Thyroid gland (tissue), 4 donors: ENCODE measurements around the gene IGFBPL1.

Source experiments
- CTCF ChIP-seq, 6 experiments: fragments of 200-600 bp in 3 of 6; fragments of 450-650 bp in 3 of 6; sonication (generic) in 3 of 6; IDR thresholded peaks; one replicate each; pipeline ENCODE4 v1.5.1; 2016 to 2019; ENCODE audit warnings: antibody characterized with exemption in 6 of 6, mild to moderate bottlenecking in 2 of 6, inconsistent platforms in 1 of 6, moderate library complexity in 1 of 6
- POLR2A ChIP-seq, 2 donors: fragments of 450-650 bp; IDR thresholded peaks; one replicate each; pipeline ENCODE4 v1.6.1; 2017; ENCODE audit warnings: antibody characterized with exemption in 2 of 2, mild to moderate bottlenecking in 2 of 2, moderate library complexity in 1 of 2

GRCh38 chr9:38439916-38440301 lies 15.7 kb upstream of the IGFBPL1 start:
- TF ChIP-seq CTCF (IDR thresholded peaks at IDR 0.05): no peak
- TF ChIP-seq POLR2A (IDR thresholded peaks at IDR 0.05): no peak
